Measurements from ENCODE around the gene RPS10.

DNA sequence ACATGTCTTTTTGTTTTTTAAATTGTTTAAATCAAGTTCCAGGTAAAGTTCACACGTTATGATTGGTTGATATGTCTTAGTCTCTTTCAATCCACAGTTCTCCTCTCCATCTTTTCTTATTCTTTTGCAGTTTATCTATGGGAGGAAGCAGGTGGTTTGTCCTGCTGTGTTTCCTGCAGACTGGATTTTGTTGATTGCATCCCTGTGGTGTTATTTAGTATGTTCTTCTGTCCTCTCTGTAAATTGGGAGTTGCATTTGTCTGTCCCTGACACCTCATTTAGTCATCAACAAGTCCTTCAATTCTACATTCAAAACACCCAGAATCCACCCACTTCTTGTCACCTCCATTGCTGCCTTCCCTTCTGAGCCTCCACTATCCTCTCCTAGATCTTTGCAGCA, 48.1 kb upstream of the RPS10 start:
- TF ChIP-seq, protein P1, sequence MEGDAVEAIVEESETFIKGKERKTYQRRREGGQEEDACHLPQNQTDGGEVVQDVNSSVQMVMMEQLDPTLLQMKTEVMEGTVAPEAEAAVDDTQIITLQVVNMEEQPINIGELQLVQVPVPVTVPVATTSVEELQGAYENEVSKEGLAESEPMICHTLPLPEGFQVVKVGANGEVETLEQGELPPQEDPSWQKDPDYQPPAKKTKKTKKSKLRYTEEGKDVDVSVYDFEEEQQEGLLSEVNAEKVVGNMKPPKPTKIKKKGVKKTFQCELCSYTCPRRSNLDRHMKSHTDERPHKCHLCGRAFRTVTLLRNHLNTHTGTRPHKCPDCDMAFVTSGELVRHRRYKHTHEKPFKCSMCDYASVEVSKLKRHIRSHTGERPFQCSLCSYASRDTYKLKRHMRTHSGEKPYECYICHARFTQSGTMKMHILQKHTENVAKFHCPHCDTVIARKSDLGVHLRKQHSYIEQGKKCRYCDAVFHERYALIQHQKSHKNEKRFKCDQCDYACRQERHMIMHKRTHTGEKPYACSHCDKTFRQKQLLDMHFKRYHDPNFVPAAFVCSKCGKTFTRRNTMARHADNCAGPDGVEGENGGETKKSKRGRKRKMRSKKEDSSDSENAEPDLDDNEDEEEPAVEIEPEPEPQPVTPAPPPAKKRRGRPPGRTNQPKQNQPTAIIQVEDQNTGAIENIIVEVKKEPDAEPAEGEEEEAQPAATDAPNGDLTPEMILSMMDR (conservative IDR thresholded peaks at IDR 0.05) = no peak
- no peak for TF ChIP-seq ZFX (IDR thresholded peaks at IDR 0.05)

Data from C4-2B (cell line).